ENCODE data around the gene VCAN. TPM values are rescaled to one million over a fixed set of nuclear protein-coding genes. Genes with fewer than 3 reads are reported as not detected.

VCAN gene
- total RNA-seq, 1 experiment from 2014 or later: 0.12 TPM

DNA sequence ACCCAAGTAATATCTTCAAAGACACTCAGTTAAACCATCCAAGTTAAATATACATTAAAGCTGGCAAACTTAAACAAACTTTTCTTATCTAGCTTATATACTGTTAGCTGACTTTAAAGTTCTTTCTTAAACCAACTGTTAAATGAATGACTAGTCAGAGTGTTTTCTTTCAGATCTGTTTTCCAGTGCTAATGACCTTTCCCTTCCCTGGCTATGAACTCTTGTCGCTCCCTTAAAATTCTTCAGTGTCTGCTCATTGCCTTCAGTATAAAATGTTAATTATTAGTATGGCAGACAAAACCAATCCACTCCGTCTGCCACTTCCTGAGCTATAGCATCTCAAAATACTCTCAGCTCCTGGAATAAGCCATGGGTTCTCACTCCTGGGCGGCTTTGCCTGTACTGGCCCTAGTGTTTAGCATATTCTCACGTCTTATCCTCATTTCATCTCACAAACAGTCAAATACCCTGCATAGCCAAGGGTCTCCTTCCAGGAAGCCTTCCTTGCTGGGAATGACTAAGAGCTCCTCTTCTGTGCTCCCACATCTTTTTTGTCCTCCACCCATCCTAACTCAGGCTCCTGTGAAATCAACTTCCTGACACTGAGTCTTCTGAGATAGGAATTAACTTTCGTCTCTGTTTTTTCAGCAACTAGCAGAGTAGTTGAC lies 87.7 kb downstream of the VCAN start:
- no peak for DNase-seq (ENCODE audit: extremely low read depth, low read depth)

DNA sequence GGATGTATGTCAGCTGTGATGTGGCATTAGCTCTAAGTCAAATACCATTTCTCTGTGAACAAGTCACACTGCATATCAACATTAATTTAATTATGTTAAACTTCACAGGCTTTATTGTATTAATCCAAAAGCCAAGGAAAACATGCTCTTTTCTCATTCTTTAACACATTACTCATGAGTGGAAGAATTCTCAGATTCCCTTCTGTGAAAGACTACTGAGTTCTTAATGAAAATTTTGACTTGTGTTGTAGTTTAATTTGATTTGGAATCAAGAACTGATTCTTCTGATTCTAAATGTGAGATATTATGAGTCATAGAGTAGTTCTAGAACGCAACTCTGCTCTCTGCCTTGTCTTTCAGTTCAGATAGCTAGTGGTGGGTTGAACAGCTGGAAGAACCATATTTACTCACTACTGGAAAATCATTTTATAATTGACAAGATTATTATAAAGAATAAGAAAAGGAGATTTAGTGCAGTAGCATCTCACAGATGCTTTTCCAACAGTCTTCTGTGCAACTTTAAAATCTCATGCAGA lies 90.6 kb downstream of the VCAN start:
- no peak for DNase-seq (ENCODE audit: extremely low read depth, low read depth)

DNA sequence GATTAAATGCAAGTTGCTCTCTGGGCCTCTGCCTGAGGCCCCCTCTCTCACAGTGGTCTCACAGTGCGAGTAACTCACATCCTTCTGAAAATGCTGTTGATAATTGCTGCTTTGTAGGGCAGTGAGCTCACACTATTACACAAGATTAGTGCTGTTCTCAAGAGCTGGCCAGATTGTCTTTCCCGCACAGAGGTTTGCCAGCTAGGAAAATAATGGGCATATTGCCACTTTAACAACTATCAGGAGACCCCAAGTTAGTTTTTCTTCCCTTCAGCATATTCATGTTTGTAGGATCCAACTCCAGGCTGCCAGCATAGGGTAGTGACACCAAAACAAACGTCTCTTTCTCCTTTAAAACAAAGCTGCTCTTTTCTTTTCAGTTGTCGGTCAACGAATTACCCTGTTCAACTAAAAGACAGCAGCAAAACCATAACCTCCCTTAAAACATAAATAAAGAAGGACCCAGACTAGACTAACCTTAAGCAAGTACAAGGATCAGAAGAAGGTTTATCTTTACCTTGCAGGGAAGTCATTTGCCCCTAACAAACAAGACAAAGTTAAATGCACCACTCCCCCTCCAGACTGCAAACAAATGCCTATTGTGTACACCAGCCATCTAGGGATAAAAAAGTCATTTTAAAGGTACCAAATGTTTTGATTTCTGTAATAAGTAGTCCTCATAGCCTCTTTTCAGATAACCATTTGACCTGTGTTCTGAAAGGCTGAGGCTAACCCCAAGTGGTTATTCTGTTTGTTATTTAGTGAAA lies 91.4 kb downstream of the VCAN start:
- no peak for DNase-seq (ENCODE audit: extremely low read depth, low read depth)

DNA sequence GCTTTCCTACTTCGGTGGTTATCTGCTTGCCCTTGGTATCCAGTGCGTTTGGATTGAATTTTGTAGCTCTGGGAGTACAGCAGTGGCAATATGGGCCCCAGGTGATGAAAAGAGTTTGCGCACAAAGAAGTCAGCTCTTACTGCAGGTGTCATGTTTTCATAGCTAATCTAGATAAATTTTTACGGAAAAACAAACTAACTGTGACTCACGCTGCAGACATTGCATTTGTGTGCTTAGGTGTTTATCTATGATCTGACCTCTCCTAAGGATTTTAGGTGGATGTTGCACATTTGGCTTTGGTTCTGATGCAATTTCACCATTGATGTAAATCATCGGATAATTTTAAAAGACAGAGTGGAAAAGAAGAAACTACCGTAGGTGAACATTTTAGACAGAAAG lies 92.1 kb downstream of the VCAN start:
- DNase-seq (ENCODE audit: extremely low read depth, low read depth): no peak

DNA sequence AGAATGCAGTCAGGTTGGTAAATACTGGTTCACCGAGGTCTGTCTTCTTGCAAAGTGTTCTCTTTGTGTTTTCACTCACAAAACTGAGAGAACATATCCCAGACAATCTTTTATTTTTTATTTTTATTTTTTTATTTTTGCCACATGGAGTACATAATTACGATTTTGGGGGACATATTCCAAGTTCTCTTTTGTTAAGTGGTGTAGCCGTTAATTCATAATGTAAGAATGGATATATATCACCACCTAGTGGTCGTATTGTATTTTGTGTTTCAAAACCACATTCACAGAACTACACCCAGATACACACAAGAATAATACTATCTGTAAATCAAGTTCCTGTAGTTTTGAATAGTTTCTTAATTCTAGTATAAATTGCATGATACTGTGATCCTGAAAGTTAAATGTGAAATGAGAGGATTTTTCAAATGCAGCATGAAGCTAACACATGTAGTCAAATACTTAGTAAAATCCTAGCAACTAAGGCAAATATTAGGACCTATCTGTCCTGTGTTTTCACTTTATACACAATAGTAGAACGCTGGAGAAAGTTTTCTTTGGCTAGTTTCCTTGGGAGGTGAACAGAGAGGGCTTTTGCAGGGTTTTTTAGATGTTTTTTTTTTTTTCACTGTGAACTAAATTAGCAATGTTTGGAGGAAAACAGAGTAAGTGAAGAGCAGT lies 92.7 kb downstream of the VCAN start:
- peak; percentile 33 for DNase-seq (ENCODE audit: extremely low read depth, low read depth)

DNA sequence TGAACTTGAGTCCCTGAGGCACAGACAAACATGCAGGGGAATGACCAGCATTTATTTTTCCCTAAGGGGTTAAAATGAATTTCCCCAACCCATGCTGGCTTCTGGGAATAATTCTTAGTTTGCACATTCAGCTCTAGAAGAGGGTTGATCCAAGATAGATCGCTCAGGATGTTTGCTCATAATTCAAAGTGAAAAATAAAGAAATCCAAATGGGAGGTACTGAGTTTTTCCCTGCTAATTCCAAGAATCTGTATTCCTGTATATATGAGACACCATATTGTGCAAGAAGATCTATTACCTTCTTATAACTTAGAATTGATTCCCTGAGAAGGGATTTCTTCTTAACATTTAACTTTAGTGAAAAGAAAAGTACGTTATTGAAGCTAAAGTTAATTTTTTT lies 96.2 kb downstream of the VCAN start:
- no peak for DNase-seq (ENCODE audit: extremely low read depth, low read depth)

DNA sequence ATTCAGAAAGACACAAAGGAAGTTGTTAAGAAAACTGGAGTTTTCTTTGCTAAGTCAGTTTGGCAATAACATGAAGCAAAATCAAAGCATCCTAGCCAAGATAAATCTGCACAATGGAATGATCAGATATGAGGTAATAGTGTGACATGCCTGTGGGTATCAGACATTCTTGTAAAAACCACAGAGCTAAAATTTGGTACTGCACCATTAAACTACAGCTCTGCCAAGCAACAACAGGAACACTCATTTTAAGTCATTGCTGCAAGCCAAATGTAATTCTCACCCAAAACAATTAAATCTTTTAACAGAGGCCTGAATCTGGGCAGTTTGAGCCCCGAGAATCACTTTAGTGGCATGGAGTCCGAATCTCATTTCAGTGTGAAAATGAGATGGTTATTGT lies 96.6 kb downstream of the VCAN start:
- no peak for DNase-seq (ENCODE audit: extremely low read depth, low read depth)

DNA sequence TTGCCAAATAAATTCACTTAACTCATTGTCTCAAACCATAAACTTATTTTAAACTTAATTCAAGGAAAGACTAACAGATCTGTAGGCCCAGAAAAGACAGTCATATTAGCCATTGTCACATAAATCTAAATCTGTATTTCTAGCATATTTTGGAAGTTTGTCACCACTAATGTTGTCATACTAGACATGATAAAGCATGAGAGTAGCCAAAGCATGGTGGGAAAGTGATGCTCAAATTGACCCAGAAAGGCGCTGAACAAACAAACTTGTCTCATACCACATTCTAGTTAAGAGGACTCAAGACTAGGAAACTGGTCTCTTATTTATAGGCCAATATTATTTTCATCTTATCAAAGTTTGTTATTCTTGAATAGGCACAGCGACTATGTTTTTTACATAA lies 99.4 kb downstream of the VCAN start:
- DNase-seq (ENCODE audit: extremely low read depth, low read depth): no peak

DNA sequence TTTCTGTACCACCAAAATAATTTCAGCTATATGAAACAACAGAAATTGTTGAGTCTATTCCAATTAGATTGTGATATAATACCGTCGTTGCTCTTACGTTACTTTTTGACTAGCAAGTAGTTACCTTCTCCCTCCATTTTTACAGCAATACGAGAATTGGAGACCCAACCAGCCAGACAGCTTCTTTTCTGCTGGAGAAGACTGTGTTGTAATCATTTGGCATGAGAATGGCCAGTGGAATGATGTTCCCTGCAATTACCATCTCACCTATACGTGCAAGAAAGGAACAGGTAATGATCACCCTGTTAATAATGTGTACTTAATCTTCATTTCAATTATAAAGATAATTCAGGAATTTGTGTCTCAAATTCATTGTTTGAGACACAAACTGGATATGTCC lies 100.7 kb downstream of the VCAN start:
- no peak for DNase-seq (ENCODE audit: extremely low read depth, low read depth)

DNA sequence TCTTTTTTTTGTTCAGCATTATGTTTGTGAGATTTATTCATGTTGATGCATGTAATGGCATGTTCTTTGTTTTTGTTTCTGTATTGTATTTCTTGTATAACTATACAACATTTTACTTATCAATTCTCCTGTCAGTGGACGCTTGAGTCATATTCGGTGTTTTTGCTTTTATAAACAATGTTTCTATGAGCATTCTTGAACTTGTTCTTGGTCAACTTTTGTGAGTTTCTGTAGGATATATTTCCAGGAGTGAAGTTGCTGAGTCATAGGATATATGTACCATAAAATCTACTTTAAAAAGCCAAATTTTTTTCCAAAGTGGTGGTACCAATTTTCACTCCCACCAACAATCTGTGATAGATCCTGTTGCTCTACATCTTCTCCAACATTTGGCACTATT lies 104.8 kb downstream of the VCAN start:
- DNase-seq (ENCODE audit: extremely low read depth, low read depth): no peak

DNA sequence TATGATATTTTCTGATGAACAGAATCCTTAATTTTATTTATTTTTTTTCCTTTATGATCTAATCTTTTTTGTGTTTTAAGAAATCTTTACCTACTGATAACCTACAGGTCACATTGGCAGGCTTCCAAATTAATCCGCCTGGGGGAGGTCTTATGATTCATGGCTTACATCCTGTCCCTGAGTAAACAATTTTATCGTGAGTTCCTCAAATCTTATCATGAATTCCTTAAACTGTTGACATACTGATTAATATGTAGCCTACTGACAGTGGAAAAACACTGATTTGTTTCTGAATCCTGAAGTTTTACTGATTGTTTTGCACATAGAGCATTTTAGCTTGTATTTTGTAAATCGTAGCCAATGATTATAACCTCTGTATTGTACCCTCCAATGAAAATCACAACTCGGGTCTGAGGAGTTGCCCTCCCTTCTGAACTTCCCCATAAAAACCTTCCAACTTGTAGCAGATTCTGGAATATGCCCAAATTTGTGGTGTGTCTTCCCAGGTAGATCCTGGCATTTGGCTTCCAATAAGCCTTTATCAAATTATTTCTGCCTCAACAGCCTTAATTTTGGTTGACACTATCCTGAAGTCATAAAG lies 105.6 kb downstream of the VCAN start:
- no peak for DNase-seq (ENCODE audit: extremely low read depth, low read depth)

DNA sequence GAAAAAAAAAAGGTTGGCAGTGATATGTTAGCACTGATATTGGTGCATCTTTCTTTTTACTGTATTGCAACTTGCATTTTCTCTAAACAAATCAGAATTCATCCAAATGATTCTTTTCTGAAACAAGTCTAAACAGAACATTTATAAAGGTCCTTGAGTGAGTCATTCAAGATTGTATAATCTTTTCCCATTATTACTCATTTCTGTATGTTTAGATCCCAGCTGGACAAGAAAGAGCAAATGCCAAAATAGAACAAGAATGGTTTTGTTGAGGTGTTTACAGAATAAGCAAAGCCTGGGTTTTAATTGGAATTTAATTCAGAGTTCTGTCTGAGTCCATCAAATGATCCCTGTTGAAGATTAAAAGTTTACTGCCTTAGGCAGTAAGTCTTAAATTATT lies 112.3 kb downstream of the VCAN start:
- DNase-seq (ENCODE audit: extremely low read depth, low read depth): no peak

DNA sequence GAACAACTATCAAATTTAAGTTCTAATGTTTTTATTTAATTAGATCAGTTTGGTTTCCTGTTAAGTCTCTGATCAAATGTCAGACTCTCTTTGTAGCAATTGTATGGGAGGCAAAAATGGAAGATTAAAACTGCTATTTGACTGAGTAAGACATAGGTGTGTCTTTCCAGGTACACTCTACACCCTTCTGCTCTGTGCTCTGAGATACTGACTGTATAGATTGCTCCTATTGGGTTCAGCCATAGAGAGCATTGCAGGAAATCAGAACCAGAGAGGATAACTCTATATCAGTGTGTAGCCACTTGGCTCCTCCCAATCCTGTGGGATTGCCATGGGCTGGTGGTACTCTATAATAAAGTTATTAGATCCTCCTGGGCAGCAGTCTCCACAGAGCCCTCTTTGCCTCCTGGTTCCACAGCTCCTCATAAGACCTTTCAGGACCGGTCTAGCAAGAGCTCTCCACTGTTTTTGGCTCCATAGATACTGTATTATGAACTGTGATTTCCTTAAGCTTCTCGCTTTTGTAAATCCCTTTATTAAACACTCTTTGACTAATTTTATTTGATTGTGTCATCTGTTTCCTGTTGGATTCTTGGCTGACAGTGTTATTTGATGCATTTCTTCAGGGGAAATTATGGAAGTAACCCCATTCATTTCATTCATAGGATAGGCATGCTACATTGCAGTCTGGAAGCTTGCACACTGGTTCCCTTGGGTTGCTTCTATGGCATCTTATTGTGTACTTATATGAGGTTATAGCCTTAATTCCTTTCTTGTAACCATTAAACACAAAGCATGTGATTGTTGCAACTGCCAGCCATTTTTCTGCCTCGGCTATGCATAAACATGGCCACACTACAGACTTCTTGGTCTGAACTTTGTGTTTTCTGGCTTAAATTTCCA lies 115.6 kb downstream of the VCAN start:
- no peak for DNase-seq (ENCODE audit: extremely low read depth, low read depth)

DNA sequence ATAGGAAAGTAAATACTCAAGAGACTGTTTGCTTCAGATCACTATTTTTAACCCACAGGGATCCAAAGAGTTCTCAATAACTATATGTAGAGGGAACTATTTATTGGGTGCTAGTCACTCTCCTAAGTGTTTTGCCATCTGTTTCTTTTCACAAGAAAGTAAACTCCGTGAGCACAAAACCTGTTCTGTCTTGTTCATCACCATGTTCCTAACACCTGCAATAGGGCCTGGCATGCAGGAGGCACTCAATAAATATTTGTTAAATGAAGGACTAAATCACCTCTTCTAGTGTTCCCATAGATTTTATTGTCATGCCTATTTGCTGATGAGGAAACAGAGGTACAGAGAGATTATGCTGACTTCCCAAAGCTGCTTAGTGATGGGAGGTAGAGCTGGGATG lies 118.2 kb downstream of the VCAN start:
- no peak for DNase-seq (ENCODE audit: extremely low read depth, low read depth)

DNA sequence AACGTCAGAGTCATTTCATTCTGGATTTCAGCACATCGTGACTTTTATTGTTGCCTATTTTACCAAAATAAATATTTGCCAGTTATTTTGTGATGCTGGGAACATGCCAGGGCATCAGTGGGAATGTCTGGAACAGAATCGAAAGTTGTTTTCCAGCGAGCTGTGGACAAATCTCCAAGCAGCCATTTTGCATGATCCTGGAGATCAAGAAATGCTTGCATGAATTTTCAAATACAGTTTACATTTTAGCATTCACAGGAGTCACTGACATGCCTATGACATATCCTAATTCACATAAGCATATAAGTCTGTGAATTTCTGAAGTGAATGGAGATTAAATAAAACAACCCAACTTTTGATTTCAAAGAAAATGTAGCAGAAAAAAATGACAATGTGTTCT lies 119.4 kb downstream of the VCAN start:
- DNase-seq (ENCODE audit: extremely low read depth, low read depth): no peak

DNA sequence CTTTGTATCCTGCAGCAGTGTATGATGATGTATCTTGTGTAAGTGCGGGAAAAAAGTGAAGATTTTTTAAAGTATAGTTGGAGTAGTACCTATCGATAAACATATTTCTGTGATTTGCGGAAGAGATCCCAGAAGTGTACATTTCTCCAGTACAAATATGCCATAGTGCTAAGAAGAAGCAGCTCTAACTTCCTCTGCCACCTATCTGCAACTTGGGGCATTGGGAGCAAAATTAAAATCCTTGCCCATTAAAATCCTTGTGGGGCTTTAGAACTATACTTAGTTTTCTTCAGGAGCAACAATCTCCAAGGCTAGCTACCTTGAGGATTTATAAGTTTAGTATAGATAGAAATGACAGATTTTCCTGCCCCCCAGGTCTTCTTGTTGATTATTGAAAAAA lies 123.7 kb downstream of the VCAN start:
- DNase-seq (ENCODE audit: extremely low read depth, low read depth): no peak

DNA sequence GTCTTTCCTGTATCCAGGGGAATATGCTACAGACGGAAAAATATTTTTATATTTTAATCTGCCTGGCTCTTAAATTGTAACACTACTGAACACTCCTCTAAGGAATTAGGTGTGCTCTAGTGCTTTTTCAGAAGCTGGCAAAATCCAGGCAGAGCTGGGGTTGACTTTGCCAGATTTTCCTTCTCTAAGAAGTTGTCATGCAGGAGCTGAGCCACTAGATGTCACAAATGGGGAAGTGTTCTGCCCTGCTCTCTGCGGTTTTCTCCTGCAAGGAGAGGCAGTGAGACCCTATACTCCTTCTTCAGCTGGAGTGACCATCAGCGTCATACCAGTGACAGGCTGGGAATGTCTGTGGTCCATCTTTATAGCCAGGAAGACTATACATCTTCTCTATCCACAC lies 136.6 kb downstream of the VCAN start:
- DNase-seq (ENCODE audit: extremely low read depth, low read depth): peak; percentile 36

DNA sequence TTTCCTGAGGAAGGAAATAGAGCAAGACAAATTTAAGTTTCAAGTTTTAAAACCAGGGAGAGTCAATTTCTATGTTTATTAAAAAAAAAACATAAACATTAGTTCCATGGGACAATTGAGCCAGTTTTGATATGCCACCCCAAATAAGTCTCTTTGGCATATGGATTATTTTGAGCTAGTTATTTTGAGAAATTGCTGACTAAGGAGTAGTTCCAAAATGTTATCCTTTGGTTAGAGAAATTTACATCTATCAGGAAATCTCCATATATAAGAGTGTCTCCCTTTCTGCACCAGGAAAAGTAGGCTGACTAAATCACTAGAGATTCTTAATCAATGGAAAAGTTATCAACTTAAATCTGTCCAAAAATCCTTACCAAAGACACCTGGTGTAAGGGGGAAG lies 143.3 kb downstream of the VCAN start:
- no peak for DNase-seq (ENCODE audit: extremely low read depth, low read depth)

DNA sequence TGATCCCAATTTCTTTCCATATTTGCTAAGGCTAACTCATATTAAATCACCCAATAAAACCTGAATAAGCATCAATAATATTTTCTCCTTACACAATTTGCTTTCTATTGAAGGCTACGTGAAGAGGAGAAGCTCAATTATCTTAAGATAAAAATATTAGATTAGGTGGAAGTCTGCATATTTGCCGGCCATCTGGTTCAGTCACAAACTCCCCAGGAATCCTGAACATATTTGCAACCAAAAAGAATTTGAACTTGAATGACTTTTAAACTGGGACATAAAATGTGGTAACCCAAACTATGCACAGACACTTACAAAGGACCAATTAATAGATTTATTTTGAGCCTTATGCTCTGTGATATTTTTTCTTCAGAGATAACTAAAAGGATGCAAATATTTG lies 156.8 kb downstream of the VCAN start:
- no peak for DNase-seq (ENCODE audit: extremely low read depth, low read depth)
